Measurements from ENCODE around the gene FARP1.
"Not testable (repeated sequence)": the region's sequence is repeated elsewhere in the genome, so short reads cannot be mapped to it uniquely, and the experiment has no call there.

FARP1 gene

DNA sequence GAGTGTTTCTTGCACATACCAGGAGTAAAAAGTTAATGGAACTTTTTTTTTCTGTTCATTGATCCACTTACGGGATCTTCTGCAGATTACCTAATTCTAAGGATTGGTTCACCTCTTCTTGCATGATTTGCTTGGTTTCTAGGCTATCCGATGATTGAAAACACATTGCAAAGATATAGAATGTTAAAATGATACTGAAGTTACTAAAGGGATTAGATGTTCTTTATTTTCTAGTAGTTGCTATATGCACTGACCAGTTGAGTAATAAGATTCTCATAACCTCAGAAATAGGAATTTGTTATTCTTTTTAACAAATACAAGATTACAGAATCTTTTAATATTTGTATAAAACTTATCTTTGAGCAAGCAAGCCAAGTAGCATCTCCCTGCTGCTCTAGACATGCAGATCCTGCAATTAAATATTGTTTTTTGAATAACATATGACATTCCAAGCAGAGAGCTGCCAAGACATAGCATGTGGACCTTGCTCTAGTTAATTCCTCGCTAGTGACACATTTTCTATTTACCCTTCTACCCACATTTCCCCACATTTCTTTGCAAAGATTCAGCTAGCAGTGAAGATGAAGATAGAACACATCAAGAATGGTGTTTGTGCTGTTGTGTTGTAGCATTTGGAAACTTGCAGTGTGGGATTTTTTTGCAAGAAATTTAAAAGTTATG lies 85.9 kb downstream of the FARP1 start:
- ChIA-PET CTCF (no interaction called here), POLR2A (no interaction called here)
- TF ChIP-seq, protein P1, sequence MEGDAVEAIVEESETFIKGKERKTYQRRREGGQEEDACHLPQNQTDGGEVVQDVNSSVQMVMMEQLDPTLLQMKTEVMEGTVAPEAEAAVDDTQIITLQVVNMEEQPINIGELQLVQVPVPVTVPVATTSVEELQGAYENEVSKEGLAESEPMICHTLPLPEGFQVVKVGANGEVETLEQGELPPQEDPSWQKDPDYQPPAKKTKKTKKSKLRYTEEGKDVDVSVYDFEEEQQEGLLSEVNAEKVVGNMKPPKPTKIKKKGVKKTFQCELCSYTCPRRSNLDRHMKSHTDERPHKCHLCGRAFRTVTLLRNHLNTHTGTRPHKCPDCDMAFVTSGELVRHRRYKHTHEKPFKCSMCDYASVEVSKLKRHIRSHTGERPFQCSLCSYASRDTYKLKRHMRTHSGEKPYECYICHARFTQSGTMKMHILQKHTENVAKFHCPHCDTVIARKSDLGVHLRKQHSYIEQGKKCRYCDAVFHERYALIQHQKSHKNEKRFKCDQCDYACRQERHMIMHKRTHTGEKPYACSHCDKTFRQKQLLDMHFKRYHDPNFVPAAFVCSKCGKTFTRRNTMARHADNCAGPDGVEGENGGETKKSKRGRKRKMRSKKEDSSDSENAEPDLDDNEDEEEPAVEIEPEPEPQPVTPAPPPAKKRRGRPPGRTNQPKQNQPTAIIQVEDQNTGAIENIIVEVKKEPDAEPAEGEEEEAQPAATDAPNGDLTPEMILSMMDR (IDR thresholded peaks at IDR 0.05; ENCODE audit: insufficient read depth, low read length, missing control alignments): no peak
- H3K4me3 ChIP-seq (ENCODE audit: low read depth, low read length): no peak overlapping the region
- no peak for DNase-seq (ENCODE audit: low read depth, low spot score)

DNA sequence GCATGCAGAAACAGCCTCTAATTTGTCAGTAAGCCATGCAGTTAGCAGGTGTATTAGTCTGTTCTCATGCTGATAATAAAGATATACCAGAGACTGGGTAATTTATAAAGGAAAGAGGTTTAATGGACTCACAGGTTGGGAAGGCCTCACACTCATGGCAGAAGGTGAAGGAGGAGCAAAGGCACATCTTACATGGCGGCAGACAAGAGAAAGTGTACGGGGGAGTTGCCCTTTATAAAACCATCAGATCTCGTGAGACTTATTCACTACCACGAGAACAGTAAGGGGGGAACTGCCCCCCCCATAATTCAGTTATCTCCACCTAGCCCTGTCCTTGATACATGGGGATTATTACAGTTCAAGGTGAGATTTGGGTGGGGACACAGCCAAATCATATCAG lies 87.9 kb downstream of the FARP1 start:
- DNase-seq (ENCODE audit: low read depth, low spot score); POLR2A ChIA-PET; CTCF ChIA-PET; H3K4me3 ChIP-seq (ENCODE audit: low read depth, low read length): not testable (repeated sequence)

DNA sequence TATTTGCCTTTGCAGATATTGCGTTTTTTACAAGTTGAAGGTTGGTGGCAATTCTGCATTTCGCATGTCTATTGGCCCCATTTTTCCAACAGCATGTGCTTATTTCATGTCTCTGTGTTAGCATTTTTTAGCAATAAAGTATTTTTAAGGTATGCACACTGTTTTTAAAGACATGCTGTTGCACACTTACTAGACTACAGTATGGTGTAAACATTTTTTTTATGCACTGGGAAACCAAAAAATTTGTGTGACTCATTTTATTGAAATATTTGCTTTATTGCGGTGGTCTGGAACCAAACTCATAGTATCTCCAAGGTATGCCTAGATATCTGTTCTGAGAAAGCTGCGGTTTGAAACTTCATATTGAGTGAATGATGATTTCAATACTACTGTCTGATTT lies 89.6 kb downstream of the FARP1 start:
- TF ChIP-seq, protein P1 (IDR thresholded peaks at IDR 0.05; ENCODE audit: insufficient read depth, low read length, missing control alignments): no peak
- ChIA-PET POLR2A (no interaction called here), CTCF (no interaction called here)
- H3K4me3 ChIP-seq (ENCODE audit: low read depth, low read length): no peak overlapping the region
- no peak for DNase-seq (ENCODE audit: low read depth, low spot score)

DNA sequence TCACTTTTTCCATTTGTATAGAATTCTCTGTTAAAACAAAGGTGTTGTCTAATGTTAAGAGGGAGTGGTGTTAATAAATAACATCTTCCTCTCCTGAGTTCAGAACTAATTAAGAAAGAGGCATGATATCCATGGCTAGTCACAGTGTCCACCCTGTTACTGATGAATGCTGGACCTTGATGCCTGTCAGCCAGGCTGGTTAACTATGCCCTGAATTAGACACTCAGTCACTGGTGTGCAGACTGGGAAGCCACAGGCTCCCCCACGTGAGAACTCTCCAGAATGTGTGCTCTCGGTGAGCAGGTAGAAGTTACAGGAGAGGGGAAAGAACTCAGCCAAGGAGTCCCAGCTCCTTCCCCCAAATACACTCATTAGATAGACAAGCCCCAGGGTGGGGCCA lies 90.2 kb downstream of the FARP1 start:
- no peak for DNase-seq (ENCODE audit: low read depth, low spot score)
- CTCF ChIA-PET: no interaction called here
- POLR2A ChIA-PET: no interaction called here
- TF ChIP-seq, protein P1 (IDR thresholded peaks at IDR 0.05; ENCODE audit: insufficient read depth, low read length, missing control alignments): no peak
- H3K4me3 ChIP-seq (ENCODE audit: low read depth, low read length): no peak overlapping the region

DNA sequence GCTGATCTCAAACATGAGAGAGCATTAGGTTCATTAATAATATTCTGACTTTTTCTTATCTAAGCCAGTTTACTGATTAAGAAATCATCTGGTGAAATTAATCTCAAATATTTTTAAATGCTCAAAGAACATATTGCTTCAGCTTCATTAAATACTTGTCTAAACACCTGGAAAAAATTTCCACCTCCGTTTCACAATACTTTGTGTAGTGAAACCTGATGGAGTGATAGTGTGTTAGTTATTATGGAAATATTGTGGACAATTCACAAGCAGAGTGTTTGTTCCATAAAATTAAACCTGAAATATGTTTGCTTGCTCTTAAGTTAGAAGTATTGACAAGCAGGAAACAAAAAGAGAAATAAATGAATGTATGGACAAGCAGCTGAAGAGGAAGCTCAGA lies 91.5 kb downstream of the FARP1 start:
- CTCF ChIA-PET: interaction anchor here (1.3 to 2.4 kb wide), 2 partner anchors 14 to 200 kb away, joined by 3 to 6 read pairs; no protein-coding TSS in a partner anchor
- TF ChIP-seq, protein P1 (IDR thresholded peaks at IDR 0.05; ENCODE audit: insufficient read depth, low read length, missing control alignments): no peak
- POLR2A ChIA-PET: no interaction called here
- DNase-seq (ENCODE audit: low read depth, low spot score): no peak
- no peak overlapping the region for H3K4me3 ChIP-seq (ENCODE audit: low read depth, low read length)

DNA sequence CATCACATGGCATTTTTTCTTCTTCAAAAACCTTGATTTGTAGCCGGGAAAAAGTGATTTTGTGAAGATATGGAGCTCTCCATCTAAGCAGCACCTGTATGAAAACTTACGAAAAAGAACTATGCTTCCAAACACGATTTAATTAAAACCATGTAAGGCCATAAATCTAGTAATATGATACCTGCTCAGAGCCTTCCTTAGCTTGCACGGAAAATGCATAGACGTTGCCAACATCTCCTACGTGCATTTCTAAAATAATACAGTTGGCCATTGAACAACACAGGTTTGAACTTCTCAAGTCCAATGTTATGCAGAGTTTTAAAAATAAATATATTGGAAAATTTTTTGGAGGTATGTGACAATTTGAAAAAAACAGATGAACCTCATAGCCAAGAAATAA lies 93.3 kb downstream of the FARP1 start:
- CTCF ChIA-PET: interaction anchor here (1.7 to 2.0 kb wide), 2 partner anchors 10 to 29 kb away, joined by 3 to 16 read pairs; no protein-coding TSS in a partner anchor
- TF ChIP-seq, protein P1 (IDR thresholded peaks at IDR 0.05; ENCODE audit: insufficient read depth, low read length, missing control alignments): no peak
- POLR2A ChIA-PET: no interaction called here
- DNase-seq (ENCODE audit: low read depth, low spot score): no peak
- no peak overlapping the region for H3K4me3 ChIP-seq (ENCODE audit: low read depth, low read length)

DNA sequence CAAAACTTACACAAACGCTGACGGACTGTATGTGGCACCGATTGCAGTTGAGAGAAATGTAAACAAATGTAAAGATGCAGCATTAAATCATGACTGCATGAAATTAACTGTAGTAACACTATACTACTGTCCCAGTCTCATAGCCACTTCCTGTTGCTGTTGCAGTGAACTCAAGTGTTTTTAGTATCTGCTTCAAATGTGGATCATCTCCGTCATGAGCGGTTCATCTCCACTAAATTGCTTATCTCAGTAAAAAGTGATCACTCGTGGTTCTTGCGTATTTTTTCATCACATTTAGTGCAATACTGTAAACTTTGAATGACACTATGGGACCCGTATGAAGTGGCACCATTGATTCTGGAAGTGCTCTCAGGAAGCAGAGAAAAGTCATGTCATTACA lies 94.4 kb downstream of the FARP1 start:
- DNase-seq (ENCODE audit: low read depth, low spot score): no peak
- POLR2A ChIA-PET: no interaction called here
- H3K4me3 ChIP-seq (ENCODE audit: low read depth, low read length): no peak overlapping the region
- TF ChIP-seq, protein P1 (IDR thresholded peaks at IDR 0.05; ENCODE audit: insufficient read depth, low read length, missing control alignments): no peak
- CTCF ChIA-PET: no interaction called here

Data from AG04449 (cell line).